SKM-1 treated with dmso at 0.1 percent for 144 hours (cell line): ENCODE data around the gene APH1B.

Experiments
- DNase-seq: peaks from one replicate; lab custom pipeline; 2025; ENCODE audit not compliant: unreplicated experiment; lab: John Stamatoyannopoulos, UW

The APH1B gene

GRCh38 chr15:63350178-63350621 is 72.8 kb downstream of the APH1B start:
- no peak for DNase-seq

DNA sequence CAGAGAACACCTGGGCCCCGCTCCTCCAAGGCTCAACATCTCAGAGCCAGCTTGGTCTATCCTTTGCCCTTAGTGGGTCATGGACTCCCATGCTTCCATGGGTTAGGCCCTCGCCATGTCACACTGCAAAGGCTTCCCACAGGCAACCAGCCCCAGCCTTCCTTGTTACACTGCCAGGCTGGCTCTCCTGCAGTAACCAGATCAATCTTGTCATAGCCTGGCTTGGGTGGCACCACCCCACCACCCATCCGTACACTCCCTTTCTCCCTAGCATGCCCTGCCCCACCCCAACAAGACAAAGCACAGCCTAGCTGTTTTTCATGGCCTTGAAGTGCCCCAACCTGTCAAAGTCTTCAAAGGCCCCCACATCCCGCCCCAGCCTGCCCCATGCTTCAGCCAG is 73.8 kb downstream of the APH1B start:
- no peak for DNase-seq

DNA sequence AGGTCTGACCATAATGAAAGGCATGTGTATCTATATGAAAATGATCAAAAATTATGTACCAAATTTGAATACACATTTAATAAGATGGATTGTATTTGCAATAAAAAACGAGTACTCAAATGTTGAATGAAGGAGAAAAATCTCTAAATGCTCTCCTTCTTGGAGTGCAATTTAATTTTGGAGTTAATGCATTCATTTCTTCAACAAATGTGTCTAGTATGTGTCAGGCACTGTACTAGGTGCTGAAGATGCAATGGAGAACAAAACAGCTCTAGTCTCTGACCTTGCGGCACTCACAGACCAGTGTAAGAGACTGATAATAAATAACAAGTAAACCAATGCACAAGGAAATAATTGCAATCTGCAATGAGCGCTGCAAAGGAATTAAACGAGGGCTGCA is 75.4 kb downstream of the APH1B start:
- DNase-seq = no peak

GRCh38 chr15:63353261-63353660 is 75.9 kb downstream of the APH1B start:
- no peak for DNase-seq

DNA sequence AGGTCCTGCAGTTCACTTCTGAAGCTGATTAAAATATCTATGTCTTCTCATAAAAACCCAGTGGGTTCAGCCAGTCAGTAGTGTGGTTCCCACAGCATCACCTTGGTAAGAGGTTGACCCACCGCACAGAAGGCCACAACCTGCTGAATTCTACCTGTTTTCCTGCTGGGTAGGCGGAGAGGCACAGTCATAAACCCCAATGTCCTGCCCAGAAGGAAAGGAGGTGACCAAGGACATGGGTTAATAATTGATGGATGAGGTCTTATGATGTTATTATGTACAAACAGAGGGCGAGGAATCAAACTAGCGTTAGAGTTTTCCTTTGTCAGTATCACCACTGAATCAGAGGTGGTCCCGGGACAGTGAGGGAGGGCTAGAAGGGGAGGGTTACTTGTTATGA is 76.5 kb downstream of the APH1B start:
- no peak for DNase-seq

DNA sequence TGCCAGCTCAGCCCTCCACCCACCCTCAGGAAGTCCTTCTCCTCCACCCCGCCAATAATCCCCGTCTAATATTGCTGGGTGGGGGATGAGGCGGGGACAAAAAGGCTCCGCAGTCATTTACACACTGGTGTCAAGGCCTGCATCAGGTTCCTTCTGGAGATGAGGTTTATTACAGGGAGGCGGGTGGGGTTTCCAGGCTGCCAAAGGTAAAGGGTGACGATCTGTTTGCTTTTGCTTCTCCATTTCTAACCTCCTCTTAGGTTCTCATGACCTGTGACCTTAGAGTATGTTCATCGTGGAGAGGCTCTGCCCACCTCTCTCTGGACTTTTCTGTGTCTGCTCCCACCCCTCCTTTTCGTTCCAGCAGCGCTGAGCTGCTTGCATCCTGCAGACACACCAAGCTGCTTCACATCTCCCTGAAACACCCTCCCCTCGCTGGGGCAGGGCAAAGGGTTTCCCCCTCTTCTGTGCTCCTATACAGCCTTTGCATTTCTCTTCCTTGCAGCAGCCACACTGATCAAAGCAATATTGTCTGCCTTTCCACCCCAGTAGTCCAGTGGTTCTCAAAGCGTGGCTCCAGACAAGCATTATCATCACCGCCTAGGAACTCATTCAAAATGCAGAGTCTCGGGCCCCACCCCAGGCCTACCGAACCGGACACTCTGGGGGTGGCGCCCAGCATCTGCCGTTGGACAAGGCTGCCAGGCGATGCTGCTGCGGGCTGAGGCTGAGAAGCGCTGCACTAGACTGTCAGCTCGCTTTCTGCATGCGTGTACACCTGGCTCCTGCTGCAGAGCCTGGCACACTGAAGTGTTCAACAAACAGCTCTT is 77.6 kb downstream of the APH1B start:
- DNase-seq = no peak

DNA sequence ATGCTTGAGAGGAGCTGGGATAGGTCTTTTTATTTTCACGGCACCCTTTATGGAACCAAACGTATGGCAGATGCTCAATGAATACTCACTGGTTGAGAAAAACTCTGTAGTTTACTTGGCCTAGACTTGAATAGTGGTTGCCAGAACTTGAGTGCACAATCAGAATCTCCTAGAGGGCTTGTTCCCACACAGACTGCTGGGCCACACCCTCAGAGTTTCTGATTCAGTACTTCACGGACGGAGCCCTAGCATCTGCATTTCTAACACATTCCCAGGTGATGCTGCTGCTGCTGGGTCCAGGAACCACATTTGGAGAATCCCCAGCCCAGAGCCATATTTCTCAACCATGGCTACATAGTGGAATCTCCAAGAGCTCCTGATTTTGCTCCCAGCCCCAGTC is 79.7 kb downstream of the APH1B start:
- no peak for DNase-seq

DNA sequence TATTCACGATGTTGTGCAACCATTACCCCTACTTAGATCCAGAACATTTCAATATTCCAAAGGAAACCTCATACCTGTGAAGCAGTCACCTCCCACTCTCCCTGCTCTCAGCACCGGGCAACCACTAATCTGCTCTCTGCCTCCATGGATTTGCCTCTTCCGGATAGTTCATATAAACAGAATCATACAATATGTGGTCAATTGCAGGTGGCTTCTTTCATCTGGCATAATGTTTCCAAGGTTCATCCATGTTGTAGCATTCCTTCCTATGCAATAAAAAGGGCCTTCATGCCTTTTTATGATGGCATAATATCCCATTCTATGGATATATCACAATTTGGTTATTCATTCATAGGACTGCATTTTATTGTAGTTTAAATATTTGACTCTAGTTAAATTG is 80.3 kb downstream of the APH1B start:
- no peak for DNase-seq

DNA sequence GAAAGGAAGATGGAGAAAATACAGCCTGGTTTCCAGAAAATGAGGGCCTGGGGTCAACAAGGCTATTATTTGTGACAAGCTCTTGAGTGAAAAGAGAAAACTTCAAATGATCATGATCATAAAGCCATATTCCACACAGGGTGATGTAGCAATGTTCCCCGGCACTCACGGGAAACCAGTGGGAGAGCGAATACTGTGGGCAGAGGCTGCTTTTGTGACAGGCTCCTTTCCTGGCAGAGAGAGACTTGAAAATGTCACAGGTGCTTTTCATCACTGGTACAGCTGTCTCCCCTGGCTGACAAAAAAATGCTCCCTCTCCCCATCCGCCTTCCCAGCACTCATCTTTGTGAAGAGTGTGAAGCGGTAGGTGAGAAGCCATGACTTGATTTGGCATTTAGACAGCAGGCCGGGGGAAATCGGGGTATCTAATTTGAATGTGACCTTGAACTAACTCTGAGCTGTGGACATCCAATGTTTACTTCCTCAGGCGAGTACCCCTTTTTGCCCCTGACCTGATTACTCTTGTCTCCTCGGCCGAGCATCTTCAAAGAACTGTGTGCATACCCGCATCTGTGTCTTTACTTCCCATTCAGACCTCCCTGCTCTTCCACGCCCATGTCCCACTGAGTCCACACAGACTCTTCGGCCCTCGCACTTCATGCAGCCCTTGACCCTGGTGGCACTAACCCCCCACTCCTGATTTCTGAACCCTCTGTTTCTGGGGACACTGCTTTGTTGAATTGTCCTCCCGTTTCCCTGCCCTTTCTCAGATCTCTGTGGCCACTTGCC is 81.0 kb downstream of the APH1B start:
- no peak for DNase-seq
